Mesenteric fat pad (tissue), 1 donor: ENCODE results near the gene RPL27. TPM values are rescaled to one million over a fixed set of nuclear protein-coding genes. Genes with fewer than 3 reads are reported as not detected.
"Not testable (repeated sequence)": the region's sequence is repeated elsewhere in the genome, so short reads cannot be mapped to it uniquely, and the experiment has no call there.

Experiments
- DNase-seq: peaks from one replicate; pipeline ENCODE4 v3.0.0-alpha.2; 2020; ENCODE audit warnings: low spot score
- total RNA-seq: library from RNA; stranded (reverse); fragmentation: NEBNext Ultra II Directional; extraction: Animal tissue kit (Norgen Biotek cat#: 25700); gene quantifications from one replicate; pipeline ENCODE4 v1.2.1, GENCODE V29; 2021
- donor health status: DM: yes; HTN: yes; CAD: no.

Gene RPL27
- total RNA-seq, 1 donor from 2014 or later, result 838 TPM

GRCh38 chr17:42991471-42991870 lies 6.7 kb upstream of the RPL27 start:
- DNase-seq, result peak; percentile 69

- DNase-seq, result no peak
Observed at GRCh38 chr17:42992872-42993271, 5.3 kb upstream of the RPL27 start.

- not testable (repeated sequence) for DNase-seq
Observed at GRCh38 chr17:42993913-42994312, 4.3 kb upstream of the RPL27 start.

- no peak for DNase-seq
Observed at GRCh38 chr17:42997390-42997983, 732 bp upstream of the RPL27 start.

DNA sequence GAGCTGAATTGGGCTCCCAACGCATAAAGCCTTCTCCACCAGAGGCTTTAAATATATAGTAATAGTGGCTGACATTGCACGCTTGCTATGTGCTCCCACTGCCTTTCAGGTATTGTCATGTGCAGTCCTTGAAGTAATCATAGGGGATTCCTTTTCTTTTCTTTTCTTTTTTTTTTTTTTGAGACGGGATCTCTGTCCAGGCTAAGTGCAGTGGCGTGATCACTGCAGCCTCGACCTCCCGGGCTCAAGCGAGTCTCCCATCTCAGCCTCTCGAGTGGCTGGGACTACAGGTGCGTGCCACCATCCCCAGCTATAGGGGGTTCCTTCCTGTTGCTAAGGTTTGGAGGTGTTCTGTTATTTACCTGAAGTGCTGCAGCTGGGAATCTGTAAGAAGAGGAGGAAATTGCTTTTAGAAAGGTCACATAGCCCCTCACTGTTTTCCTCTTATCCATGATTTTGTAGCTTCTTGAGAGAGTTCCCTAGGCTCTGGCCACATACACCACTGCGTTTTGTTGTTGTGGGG lies 845 bp downstream of the RPL27 start:
- DNase-seq, result no peak

DNA sequence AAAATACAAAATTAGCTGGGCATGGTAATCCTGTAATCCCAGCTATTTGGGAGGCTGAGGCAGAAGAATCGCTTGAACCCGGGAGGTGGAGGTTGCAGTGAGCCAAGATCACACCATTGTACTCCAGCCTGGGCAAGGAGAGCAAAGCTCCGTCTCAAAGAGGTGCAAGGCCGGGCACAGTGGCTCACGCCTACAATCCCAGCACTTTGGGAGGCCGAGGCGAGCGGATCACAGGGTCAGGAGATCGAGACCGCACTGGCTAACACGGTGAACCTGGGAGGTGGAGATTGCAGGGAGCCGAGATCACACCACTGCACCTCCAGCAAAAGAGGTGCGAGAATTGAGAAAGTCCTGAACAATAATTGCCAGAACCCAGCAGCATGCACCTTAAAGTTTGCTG lies 2.7 kb downstream of the RPL27 start:
- DNase-seq, result not testable (repeated sequence)

- no peak for DNase-seq
Observed at GRCh38 chr17:43003542-43004172, 5.4 kb downstream of the RPL27 start.

- peak; percentile 94 for DNase-seq
Observed at GRCh38 chr17:43006639-43007551, 8.7 kb downstream of the RPL27 start, which contains the start of gene IFI35. IFI35 (plus strand) TSS chr17:43006784; CDS start chr17:43006948, 164 bp downstream.

GRCh38 chr17:43010667-43011308 lies 12.6 kb downstream of the RPL27 start:
- no peak for DNase-seq

DNA sequence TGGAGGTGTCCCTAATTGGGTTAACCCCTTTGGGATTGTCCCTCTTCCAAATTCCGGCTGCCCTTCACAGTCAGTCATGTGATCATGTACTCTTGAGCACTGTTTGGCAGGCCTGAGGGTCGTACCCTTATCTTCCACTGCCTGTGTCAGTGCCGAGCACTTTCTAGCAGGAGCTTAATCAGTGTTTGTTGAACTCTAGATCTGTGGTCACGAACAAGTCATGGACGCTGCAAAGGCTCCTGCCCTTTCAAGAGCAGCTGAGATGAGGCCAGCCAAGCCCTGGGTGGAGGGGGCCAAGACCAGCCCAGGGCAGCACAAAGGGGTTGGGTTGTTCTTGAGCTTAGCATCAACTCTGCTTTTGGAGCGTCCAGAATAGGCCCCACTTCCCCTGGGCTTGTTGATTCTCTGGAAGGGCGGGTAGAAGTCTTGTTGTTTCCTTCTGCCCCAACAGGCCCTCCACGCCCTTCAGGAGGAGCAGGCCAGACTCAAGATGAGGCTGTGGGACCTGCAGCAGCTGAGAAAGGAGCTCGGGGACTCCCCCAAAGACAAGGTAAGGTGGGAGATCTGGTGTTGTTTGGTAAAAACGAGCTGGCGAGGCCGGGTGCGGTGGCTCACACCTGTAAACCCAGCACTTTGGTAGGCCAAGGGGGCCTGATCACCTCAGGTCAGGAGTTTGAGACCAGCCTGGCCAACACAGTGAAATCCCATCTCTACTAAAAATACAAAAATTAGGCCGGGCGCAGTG lies 13.7 kb downstream of the RPL27 start:
- no peak for DNase-seq

- DNase-seq, result no peak
Observed at GRCh38 chr17:43013296-43013695, 15.1 kb downstream of the RPL27 start.

DNA sequence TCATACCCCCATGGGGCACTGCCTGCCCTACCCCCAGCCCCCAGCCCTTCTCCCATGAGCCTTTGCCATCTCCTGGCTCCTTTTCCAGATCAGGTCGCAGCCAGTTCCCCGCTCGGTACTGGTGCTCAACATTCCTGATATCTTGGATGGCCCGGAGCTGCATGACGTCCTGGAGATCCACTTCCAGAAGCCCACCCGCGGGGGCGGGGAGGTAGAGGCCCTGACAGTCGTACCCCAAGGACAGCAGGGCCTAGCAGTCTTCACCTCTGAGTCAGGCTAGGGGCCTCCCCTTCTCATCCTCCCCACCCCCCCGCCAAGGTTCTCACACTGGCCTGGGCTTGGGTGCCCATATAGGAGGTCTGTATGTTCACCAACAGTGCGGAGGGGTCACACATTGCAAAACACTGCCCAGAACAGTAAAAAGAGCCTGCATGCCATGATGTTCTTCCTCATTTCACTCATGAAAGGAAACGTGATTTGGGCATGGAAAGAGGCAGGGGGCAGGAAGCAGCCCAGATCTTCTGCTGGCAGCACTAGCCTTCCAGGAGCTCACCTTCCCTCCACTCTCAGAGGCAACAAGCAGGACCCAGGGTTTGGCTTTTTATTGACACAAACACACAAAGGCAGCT lies 15.9 kb downstream of the RPL27 start:
- DNase-seq, result no peak

DNA sequence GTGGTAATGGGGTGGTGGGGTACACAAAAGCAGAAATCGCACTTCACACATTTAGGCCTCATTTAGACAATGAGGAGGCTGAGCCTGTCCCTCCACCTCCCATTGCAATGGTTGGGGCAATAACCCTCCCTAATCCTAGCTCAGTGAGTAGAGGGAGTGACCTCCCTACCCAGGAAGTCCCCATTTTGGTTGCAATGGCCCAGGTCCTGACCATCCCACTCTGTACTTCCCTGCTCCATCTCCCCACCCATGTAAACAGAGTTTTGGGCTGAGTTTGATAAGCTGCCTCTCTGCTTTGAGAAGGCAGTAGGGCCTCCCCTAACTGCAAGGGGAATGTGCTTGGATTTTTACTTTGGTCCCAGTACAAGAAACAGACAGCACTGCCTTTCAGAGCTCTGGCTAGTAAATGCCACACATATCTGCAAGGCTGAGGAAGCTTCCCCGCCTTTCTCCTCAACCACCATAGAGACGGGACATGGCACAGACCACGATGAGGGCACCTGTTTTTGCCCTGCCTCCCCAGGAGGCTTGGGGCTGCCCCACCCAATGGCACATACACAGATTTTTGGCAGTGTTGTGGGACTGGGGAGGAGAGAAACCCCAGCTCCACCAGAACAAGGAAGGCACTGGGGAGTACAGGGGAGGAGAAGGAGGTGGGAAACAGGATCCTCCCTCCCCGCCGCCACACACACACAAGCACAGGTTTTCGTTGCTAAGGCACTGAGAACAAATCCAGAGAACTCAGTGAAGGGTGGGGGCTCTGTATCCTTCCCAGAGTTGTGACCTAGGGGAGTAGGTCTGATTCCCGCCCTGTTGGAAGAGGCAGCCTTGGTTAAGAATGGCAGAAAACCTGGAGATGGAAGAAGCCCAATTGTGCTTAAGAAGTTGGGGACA lies 16.7 kb downstream of the RPL27 start:
- no peak for DNase-seq

- DNase-seq, result no peak
Observed at GRCh38 chr17:43015579-43015978, 17.4 kb downstream of the RPL27 start.

DNA sequence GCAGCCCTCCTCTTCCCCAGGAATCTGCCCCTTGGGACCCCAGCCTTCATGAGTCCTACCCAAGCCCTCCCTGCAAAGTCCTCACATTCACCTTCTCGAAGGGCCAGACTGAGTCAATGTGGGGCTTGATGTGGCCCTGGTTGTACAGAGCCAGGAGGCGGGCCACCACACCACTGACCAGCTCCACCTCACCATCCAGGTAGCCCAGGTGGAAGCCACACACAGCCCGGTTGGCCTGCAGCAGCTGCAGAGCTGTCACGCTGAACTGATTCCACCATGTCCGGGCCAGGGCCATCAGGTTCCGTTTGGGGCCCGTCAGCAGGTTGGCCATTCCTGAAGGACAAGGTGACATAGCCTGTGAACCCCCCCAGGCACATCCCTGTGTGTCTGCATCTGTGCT lies 18.0 kb downstream of the RPL27 start:
- no peak for DNase-seq

GRCh38 chr17:43018008-43018853 lies 20.0 kb downstream of the RPL27 start:
- no peak for DNase-seq

GRCh38 chr17:43018932-43019331 lies 20.7 kb downstream of the RPL27 start:
- no peak for DNase-seq

GRCh38 chr17:43019418-43019817 lies 21.2 kb downstream of the RPL27 start:
- no peak for DNase-seq
